NCI-H345 (cell line): Measurements from ENCODE around the gene RD3L.

Source experiments
- DNase-seq: peaks from one replicate; lab custom pipeline; 2025; lab: John Stamatoyannopoulos, UW

The RD3L gene

DNA sequence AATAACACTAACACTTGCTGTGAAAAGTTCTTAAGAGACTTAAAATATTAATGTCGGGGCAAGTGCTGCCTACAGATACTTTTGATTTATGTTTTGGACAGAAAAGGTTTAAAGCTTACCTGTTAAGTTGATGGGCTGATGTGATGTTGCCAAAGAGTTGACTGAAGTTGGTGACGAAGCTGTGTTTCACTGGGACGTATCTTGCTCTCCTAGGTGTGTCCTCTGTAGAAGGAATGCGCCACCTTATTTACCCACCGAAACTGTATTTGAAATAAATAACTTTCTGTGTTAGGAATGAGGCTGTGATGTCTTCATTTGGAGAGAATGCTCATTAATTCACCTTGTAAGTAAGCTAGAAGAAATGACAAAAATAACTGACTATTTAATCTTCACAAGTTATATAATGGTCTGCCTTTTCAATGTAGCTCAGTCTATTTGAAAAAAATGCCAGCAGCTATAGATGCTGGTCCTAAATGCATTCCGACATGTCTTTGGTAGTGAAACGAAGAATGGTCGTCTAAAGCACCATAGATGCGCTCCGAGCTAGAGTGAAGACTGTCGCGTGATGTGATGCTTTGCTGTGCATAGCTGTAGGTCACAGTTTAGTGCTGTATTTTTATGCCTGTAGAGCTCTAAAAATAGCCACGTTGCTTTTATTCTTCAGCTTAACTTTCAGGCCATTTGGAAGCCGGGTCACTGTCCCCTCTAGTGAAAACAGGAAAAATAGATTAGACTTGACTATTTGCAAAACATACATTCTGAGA, at the start of gene RD3L:
RD3L (minus strand) TSS at position 557 of the 764 bp plus-strand sequence. CDS start 834 bp downstream, outside the sequence.
- DNase-seq: no peak

- DNase-seq: no peak
Measured at GRCh38 chr14:103989964-103990363, 47.6 kb upstream of the RD3L start.

GRCh38 chr14:103989034-103989433, 46.7 kb upstream of the RD3L start:
- no peak for DNase-seq

- no peak for DNase-seq
Measured at GRCh38 chr14:103984196-103984595, 41.9 kb upstream of the RD3L start.

- DNase-seq: peak; percentile 12
Measured at GRCh38 chr14:103980623-103981238, 38.4 kb upstream of the RD3L start.

DNA sequence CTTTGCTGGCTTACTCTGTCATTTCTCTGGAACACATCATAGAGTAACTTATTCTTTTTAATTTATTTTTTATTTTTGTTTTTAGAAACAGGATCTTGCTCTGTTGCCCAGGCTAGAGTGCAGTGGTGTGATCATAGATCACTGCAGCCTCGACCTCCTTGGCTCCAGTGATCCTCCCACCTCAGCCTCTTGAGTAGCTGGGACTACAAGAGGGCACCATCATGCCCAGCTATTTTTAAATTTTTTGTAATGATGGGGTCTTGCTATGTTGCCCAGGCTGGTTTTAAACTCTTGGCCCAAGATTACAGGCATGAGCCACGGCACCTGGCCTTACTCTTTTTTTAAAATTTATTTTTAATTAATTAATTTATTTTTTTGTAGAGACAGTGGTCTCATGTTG, 32.2 kb upstream of the RD3L start:
- DNase-seq: no peak

DNA sequence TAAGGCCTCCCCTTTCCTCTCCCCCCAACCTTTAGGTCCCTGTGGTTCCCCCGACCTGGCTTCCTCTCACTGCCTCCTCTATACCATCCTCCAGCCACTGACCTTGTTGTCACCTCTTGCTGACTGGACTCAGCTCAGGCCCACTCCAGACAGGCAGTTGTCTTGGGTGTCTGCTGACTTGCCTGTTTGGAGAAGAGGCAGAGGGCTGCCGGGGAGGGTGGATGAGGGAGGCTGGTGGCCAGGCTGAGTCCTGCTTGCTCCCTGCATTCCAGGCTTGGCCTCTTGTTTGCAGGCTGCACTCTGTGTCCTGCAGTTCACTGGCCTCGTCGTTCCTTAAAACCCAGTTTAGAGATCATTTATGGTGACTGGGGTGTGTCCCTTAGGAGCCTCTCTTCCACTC, 31.0 kb upstream of the RD3L start:
- DNase-seq: no peak

- DNase-seq: no peak
Measured at GRCh38 chr14:103969961-103970360, 27.6 kb upstream of the RD3L start.

DNA sequence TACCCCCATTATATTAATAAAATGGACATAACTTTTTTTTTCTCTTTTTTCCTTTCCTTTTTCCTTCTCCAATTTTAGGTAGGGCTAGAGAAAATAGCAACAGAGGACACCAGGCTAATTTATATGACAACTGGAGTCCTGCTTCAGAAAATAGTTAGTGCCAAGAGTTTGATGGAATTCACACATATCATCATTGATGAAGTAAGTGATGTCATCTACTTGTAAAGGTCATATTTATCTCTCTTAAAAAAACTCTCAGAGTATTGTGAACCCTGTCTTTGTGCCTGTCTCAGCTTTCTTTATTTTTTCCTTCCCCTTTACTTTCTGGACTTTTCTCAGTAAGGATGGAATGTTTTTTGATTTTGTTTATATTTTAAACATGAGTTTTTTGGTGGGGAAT, 24.3 kb upstream of the RD3L start:
- DNase-seq: no peak

GRCh38 chr14:103961928-103962578, 19.7 kb upstream of the RD3L start:
- no peak for DNase-seq

DNA sequence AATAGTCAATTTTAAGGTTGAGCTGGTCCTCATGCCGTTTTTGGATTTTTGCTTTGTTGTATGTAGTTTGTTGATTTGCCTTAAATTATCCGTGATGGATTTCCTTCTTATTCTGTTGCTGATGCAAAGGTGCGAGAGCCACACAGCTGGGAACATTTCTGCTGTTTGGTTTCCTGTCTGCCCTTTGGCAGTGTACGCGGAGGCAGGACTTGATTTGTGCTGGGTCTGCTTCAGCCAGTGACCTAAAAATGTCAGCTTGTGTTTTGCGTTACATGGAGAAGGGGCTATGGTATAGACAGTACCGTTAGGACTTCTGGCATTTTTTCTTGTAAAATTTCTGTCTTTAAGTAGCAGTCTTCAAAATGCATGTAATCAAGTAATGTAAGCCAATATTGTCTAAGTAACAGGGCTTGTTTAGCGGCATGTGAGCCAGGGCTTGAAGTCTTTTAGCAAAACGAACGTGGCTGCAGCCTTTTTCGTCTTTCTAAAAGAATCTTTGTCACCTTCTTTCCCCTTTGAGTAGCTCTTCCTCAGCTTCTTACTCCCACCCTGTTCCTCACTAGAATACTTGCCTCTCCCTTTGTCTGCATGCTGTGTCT, 18.2 kb upstream of the RD3L start:
- DNase-seq: no peak

DNA sequence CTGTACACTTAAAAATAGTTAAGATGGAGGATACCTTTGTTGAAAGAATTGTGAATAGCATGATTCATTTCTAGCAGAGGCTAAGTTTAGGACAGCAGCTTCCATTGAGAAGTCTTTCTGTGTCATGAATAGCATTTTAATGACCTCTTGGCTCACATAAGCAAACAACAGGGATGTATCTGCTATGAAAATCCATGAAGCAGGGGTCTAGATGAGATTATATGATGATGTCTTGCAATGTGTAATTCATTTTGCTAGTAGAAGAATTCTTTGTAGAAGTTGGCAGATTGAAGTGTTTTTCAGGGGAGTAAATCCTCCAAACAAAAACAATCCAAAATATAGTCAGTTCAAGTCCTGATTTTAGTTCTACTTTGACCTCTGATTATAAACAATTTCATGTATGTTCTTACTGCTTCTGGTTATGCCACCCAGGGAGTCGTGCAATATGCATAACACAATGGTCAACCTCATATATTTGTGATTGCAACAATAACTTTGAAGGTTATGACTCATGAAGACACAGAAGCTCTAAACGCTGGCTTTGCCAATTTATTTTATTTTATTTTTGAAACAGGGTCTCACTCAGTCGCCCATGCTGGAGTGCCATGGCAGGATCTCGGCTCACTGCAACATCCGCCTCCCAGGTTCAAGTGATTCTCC, 6.9 kb upstream of the RD3L start:
- no peak for DNase-seq

DNA sequence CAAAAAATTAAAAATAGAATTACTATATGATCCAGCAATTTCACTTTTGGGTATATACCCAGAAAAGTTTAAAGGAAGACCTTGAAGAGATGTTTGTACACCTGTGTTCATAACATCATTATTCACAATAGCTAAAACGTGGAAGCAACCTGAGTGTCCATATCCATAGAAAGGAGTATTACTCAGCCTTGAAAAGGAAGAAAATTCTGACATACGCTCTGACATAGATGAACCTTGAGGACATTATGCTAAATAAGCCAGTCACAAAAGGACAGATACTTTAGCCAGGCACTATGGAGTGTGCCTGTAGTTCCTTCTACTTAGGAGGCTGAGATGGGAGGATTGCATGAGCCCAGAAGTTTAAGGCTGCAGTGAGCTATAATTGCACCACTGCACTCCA, 6.1 kb upstream of the RD3L start:
- DNase-seq: no peak

DNA sequence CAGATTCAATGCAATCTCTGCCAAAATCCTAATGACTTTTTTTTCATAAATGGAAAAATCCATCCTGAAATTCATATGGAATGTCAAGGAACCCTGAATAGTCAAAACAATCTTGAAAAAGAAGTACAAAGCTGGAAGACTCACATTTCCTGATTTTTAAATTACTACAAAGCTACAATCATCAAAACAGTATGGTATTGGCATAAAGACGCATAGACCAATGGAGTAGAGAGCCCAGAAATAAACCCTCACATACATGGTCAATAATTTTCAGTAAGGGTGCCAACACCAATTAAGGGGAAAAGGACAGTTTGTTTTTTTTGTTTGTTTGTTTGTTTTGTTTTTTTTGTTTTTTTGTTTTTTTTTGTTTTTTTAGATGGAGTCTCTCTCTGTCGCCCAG, 4.6 kb upstream of the RD3L start:
- no peak for DNase-seq

DNA sequence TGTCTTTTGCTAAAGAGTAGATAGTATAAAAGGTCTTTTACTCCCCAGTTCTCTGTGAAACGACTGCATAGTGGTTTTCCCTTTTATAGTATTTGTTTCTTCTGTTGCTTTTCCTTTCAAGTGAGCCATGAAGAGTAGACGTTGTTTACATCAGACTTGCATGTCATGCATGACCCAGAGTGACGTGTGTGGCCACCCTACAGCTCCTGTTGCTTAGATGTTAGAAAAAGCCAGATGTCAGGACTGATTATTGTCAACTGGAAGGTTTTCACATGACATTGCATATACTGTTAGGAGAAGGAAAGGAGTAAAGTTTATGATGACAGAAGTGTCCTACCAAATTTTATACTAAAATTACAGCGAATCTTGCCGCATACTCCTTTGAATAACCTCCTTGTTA, 1.3 kb upstream of the RD3L start:
- DNase-seq: peak; percentile 85

GRCh38 chr14:103941462-103941861, 867 bp downstream of the RD3L start:
- no peak for DNase-seq

DNA sequence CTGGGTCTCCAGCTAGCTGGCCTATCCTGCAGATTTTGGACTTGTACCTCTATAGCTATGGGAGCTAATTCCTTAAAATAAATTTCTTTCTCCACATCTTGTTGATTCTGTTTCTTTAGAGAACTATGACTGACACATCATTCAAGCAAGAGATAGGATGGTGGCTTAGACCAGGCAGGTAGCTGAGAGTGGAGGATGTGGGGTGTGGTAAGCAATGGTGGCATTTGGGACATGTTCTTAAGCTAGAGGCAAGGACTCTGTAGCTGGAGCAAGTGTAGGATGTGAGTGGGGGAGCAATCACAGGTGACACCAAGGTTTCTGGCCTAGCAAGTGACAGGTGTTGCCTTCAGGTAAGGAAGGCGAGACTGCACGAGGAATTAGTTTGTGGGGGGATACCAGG, 7.2 kb downstream of the RD3L start:
- DNase-seq: no peak

DNA sequence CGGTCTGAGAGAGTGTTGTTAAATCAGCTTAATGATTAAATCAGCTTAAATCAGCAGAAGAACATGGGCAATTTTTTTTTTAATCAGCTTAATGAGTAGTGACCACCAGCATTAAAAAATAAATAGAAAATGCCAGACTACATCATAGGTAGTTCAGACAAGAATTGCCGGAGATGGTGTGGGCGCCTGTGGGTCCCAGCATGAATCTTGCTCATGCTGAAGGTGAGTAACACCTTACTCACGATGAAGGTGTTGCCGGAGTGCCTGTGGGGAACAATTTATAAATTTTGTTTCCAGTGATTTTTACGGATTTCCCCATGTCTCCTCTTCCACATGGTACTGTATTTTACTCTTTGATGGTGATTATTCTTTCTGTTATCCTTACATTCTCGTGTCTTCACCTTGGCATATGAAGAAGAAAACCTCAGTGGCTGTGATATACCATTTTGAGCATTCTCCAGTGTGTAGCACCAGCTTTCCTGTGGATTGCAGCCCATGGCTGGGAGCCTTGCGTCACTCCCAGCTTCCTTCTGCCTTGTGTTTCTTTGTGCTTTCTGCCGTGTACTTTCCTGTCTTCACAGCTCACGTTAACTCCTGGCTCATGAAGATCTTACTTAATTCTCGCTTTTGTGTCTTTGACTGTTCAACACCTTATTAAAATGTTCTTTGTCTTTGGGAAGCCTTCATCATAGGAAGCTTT, 9.4 kb downstream of the RD3L start:
- no peak for DNase-seq

DNA sequence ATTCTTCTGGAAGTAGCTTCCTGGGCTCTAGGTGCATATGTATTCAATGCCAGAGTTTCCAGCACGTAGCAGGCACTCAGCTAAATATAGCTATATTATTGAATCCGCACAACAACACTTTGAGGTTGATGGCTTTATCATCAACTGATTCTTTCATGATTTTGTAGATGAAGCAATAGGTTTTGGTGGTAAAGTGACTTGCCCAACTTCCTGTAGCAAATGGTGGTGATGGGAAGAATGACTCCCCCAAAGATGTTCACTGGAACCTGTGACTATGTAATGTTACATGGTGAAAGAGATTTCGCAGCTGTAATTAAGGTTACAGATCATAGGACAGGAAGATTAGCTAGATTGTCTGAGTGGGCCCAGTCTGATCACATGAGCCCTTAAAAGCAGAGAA, 10.9 kb downstream of the RD3L start:
- no peak for DNase-seq

GRCh38 chr14:103930051-103930604, 12.2 kb downstream of the RD3L start:
- no peak for DNase-seq
